Activated T-cell treated with anti-CD3 and anti-CD28 coated beads, Interleukin-2, amount 50 U/mL, for 24 hours (primary cell): ENCODE results near the gene C1QTNF3.
"Not testable (repeated sequence)": the region's sequence is repeated elsewhere in the genome, so short reads cannot be mapped to it uniquely, and the experiment has no call there.

Experiments used
- DNase-seq: peaks from one replicate; pipeline ENCODE4 v3.0.0-alpha.2; 2020
- H3K27ac Mint-ChIP-seq: 2 replicates; pipeline ENCODE4 v1.8.0; 2020; ENCODE audit warnings: mild to moderate bottlenecking, mixed read lengths
- H3K27me3 Mint-ChIP-seq: 2 replicates; pipeline ENCODE4 v1.8.0; 2020; ENCODE audit warnings: mixed read lengths
- H3K36me3 Mint-ChIP-seq: 2 replicates; pipeline ENCODE4 v1.8.0; 2020; ENCODE audit warnings: low read depth, mixed read lengths
- H3K4me1 Mint-ChIP-seq: 2 replicates; pipeline ENCODE4 v1.8.0; 2020; ENCODE audit warnings: low read depth, mixed read lengths
- H3K4me3 Mint-ChIP-seq: 2 replicates; pipeline ENCODE4 v1.8.0; 2020; ENCODE audit warnings: mild to moderate bottlenecking, moderate library complexity, mixed read lengths
- H3K9me3 Mint-ChIP-seq: 2 replicates; pipeline ENCODE4 v1.8.0; 2020; ENCODE audit warnings: mixed read lengths

Gene C1QTNF3

DNA sequence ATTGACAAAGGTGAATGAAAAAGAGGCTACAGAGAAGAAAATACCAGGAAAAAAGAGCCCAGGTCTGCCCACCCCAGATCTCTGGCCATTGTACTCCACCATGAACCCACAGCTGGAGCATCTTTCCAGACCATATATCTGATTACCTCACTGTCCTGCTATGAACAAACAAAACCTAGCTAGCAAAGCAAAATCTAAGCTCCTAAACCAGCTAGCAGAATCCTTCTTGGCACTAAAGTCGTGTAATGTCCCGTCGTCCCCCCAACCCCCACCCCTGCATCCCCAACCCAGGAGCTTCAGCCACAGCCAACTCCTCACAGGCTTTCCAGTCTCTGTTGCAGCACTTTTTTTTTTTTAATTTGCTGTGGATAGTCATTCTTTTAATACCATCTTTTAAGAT lies 2.5 kb downstream of the C1QTNF3 start:
- no peak overlapping the region for H3K27ac Mint-ChIP-seq
- no peaks in the 10 kb centered on the region for H3K9me3 Mint-ChIP-seq
- no peaks in the 10 kb centered on the region for H3K27me3 Mint-ChIP-seq
- no peak for DNase-seq
- no peaks in the 10 kb centered on the region for H3K4me1 Mint-ChIP-seq
- H3K4me3 Mint-ChIP-seq: no peak overlapping the region
- H3K36me3 Mint-ChIP-seq: peaks cover 8% of the 10 kb centered on the region

- DNase-seq: no peak
- H3K27ac Mint-ChIP-seq: no peak overlapping the region
- no peaks in the 10 kb centered on the region for H3K4me1 Mint-ChIP-seq
- H3K4me3 Mint-ChIP-seq: no peak overlapping the region
- H3K27me3 Mint-ChIP-seq: no peaks in the 10 kb centered on the region
- peaks cover 14% of the 10 kb centered on the region for H3K36me3 Mint-ChIP-seq
- H3K9me3 Mint-ChIP-seq: no peaks in the 10 kb centered on the region
Observed at GRCh38 chr5:34039398-34040157, 3.4 kb downstream of the C1QTNF3 start.

DNA sequence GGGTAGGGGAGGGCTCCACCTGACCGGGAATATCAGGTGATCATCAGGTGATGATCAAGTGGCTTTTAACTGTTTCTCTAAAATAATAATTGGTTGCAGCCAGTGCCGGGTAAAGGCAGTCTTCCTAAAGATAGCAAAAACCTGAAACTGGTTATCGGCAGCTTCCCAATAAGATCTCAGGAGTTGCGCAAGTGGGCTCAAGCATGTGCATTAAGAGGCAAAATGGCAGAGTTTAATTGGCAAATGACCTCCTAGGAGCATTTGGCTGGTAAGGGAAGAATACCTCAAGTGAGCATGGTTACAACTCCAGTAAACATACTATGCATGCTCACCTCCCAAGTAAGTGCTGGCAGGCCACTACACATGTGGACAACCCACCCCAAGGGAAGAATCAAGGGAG lies 4.2 kb downstream of the C1QTNF3 start:
- Mint-ChIP-seq H3K27me3 (no peaks in the 10 kb centered on the region), H3K27ac (no peak overlapping the region), H3K4me3 (no peak overlapping the region), H3K36me3 (peaks cover 17% of the 10 kb centered on the region), H3K4me1 (no peaks in the 10 kb centered on the region), H3K9me3 (no peaks in the 10 kb centered on the region)
- no peak for DNase-seq

- no peak overlapping the region for H3K4me3 Mint-ChIP-seq
- no peaks in the 10 kb centered on the region for H3K4me1 Mint-ChIP-seq
- DNase-seq: no peak
- no peak overlapping the region for H3K27ac Mint-ChIP-seq
- H3K9me3 Mint-ChIP-seq: no peaks in the 10 kb centered on the region
- H3K36me3 Mint-ChIP-seq: peaks cover 21% of the 10 kb centered on the region
- H3K27me3 Mint-ChIP-seq: no peaks in the 10 kb centered on the region
Observed at GRCh38 chr5:34038390-34038789, 4.6 kb downstream of the C1QTNF3 start.

GRCh38 chr5:34037726-34038125 lies 5.3 kb downstream of the C1QTNF3 start:
- H3K4me3 Mint-ChIP-seq: no peak overlapping the region
- peaks cover 26% of the 10 kb centered on the region for H3K36me3 Mint-ChIP-seq
- H3K4me1 Mint-ChIP-seq: no peaks in the 10 kb centered on the region
- no peaks in the 10 kb centered on the region for H3K27me3 Mint-ChIP-seq
- H3K9me3 Mint-ChIP-seq: no peaks in the 10 kb centered on the region
- no peak overlapping the region for H3K27ac Mint-ChIP-seq
- no peak for DNase-seq

GRCh38 chr5:34035756-34036155 lies 7.3 kb downstream of the C1QTNF3 start:
- Mint-ChIP-seq H3K9me3 (no peaks in the 10 kb centered on the region), H3K4me1 (no peaks in the 10 kb centered on the region), H3K27ac (no peak overlapping the region), H3K4me3 (no peak overlapping the region), H3K27me3 (no peaks in the 10 kb centered on the region), H3K36me3 (peaks cover 35% of the 10 kb centered on the region)
- no peak for DNase-seq

DNA sequence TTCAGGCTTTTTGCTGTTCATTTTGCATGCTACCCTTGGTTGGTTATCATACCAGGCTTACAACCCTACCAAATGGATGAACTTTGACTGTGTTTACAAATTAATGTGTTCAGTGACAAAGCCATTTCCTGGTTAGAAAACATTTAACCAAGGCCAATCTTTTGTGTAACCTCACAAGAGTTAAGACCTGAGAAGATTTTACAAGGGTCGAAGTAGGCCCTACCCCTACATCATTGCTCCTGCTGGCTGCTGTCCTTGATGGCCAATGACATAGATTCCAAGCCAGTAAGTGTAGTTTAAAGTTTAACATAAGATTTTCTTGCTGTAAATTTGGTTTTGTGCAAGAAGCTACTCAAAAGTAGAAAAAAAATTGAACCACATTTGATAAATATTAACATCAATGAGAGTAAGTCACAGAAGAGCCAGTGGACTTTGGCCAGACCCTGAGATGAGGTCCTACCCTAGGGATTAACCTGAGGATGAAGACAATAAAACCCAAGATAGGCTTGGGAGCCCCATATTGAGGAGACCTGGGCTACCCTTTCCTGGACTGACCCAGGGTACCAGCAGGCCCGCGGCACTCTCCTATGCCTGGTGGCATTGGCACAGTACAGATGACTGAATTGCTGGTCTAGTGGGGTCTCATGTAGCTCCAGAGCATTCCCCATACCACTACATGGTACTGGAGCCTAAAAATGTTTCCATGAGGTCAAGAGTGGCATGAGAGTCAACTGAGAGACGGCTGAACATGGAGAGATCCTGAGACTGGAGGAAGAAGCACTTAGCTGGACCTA lies 8.3 kb downstream of the C1QTNF3 start:
- Mint-ChIP-seq H3K4me1 (no peaks in the 10 kb centered on the region), H3K36me3 (peaks cover 39% of the 10 kb centered on the region), H3K4me3 (no peak overlapping the region), H3K27me3 (no peaks in the 10 kb centered on the region), H3K9me3 (no peaks in the 10 kb centered on the region), H3K27ac (no peak overlapping the region)
- no peak for DNase-seq

- DNase-seq: no peak
- peaks cover 42% of the 10 kb centered on the region for H3K36me3 Mint-ChIP-seq
- H3K4me1 Mint-ChIP-seq: no peaks in the 10 kb centered on the region
- H3K27ac Mint-ChIP-seq: no peak overlapping the region
- no peak overlapping the region for H3K4me3 Mint-ChIP-seq
- H3K9me3 Mint-ChIP-seq: no peaks in the 10 kb centered on the region
- H3K27me3 Mint-ChIP-seq: no peaks in the 10 kb centered on the region
Observed at GRCh38 chr5:34031966-34032365, 11.0 kb downstream of the C1QTNF3 start.

DNA sequence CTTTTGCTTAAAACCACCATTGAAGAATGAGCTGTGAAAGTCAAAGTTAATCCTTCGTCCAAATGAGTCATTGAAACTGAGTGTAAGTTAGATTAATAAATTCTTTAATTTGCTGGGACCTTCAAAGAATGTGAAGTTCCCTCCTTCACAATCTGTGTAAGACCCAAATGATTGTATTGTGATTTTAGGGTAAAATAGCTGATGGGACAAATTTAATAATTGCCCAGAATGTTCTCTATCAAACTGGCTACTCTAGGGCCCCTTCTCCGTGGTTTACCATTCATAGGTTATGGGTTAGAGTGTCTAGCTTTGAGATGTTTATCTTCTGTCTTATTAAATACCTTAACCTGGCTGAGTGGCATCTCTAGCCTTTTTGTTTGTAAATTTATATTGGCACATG lies 11.9 kb downstream of the C1QTNF3 start:
- no peak for DNase-seq
- Mint-ChIP-seq H3K9me3 (no peaks in the 10 kb centered on the region), H3K27me3 (no peaks in the 10 kb centered on the region), H3K4me1 (no peaks in the 10 kb centered on the region), H3K36me3 (peaks cover 44% of the 10 kb centered on the region), H3K4me3 (no peak overlapping the region), H3K27ac (no peak overlapping the region)

DNA sequence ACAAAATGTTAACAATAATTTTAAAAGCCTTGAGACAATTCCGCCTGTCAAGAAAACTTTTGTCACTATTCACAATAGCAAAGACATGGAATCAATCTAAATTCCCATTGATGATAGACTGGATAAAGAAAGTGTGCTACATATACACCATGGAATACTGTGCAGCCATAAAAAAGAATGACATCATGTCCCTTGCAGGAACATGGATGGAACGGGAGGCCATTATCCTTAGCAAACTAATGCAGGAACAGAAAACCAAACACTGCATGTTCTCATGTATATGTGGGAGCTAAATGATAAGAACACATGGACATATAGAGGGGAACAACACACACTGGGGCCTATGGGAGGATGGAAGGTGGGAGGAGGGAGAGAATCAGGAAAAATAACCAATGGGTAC lies 12.4 kb downstream of the C1QTNF3 start:
- H3K4me3 Mint-ChIP-seq, DNase-seq, H3K9me3 Mint-ChIP-seq, H3K27me3 Mint-ChIP-seq, H3K27ac Mint-ChIP-seq, H3K4me1 Mint-ChIP-seq: not testable (repeated sequence)
- H3K36me3 Mint-ChIP-seq: peaks cover 45% of the 10 kb centered on the region

DNA sequence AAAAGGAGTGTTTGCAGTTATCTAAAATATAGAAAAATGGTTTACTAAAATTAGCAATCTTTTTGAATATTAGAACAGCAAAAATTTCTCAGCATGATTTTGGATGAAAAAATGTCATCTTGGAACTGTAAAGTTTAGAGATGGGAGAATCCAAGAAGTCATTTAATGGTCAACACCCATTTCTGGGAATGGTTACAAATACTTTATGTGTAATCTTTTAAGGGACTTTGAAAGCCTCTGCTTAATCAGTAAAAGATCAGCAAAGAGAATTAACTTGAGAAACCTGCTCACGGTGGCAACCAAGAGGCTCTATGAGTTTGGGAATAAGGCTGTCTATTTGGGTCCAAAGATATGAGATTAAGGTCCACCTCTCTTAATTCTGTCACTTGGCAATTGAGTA lies 13.0 kb downstream of the C1QTNF3 start:
- no peaks in the 10 kb centered on the region for H3K4me1 Mint-ChIP-seq
- DNase-seq: no peak
- peaks cover 43% of the 10 kb centered on the region for H3K36me3 Mint-ChIP-seq
- H3K9me3 Mint-ChIP-seq: no peaks in the 10 kb centered on the region
- no peaks in the 10 kb centered on the region for H3K27me3 Mint-ChIP-seq
- no peak overlapping the region for H3K4me3 Mint-ChIP-seq
- no peak overlapping the region for H3K27ac Mint-ChIP-seq

- no peak overlapping the region for H3K27ac Mint-ChIP-seq
- DNase-seq: no peak
- peaks cover 41% of the 10 kb centered on the region for H3K36me3 Mint-ChIP-seq
- no peaks in the 10 kb centered on the region for H3K4me1 Mint-ChIP-seq
- H3K27me3 Mint-ChIP-seq: no peaks in the 10 kb centered on the region
- no peak overlapping the region for H3K4me3 Mint-ChIP-seq
- no peaks in the 10 kb centered on the region for H3K9me3 Mint-ChIP-seq
Observed at GRCh38 chr5:34028349-34028748, 14.7 kb downstream of the C1QTNF3 start.

DNA sequence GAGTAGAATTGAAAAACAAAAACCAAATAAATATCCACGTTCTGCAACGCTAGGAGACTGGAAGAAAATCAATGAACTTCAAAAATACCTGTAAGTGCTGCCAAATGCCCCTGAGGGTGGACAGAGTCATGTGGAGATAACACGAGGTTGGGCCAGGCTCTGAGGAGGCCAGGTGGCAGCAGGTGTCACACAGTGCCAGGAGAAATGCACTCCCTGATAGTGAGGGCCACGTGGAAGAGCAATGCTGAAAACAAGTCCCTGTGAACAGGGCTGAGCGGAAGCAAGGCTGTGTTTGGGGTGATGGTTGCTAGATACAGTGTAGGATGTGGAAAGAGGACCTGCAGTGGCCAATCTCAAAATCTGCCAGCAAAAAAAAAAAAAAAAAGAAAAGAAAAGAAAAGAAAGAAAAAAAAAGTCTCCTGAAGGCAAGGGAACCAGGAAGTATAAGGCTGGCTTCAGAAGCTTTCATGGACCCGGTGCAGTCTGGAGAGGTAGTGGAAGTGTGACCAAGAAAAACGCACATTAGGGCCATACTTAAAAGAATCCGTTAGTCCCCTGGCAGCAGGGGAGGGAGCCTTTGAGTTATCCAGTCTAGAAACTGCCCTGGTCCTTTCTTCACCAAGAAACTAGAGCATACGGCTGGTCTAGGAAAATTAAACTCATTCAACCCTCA lies 16.8 kb downstream of the C1QTNF3 start:
- Mint-ChIP-seq H3K36me3 (peaks cover 37% of the 10 kb centered on the region), H3K4me3 (no peak overlapping the region), H3K4me1 (peaks cover 17% of the 10 kb centered on the region), H3K9me3 (no peaks in the 10 kb centered on the region), H3K27ac (no peak overlapping the region), H3K27me3 (no peaks in the 10 kb centered on the region)
- DNase-seq: no peak

DNA sequence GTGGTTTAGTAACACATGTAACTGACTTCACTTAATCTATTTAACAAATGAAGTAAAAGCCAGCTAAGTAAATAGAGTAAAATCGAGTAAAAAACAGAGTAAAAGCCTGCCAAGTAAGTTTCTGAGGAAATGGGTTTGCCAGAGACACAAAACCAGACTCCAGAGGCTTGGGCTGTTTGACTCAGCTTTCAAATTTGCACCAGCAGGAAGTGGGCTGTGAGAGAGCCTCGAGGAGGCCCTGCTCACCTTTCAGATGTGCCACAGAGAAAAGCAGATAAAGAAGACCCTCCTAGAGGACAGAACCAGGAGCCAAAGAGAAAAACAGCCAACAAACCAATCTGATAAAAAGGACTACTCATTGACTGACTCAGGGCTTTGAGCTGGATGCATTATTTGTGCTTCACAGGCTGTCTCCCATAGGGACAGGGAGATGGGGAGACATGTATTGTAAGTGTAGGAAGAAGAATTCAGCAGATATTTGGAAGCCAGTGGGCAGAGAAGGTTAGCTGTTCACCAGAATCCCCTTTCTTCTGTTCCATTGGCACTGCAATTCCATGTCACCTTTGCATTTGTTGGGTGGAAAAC lies 20.8 kb downstream of the C1QTNF3 start:
- H3K27ac Mint-ChIP-seq: peak overlapping the region; percentile 76
- peaks cover 22% of the 10 kb centered on the region for H3K4me1 Mint-ChIP-seq
- H3K9me3 Mint-ChIP-seq: no peaks in the 10 kb centered on the region
- H3K27me3 Mint-ChIP-seq: no peaks in the 10 kb centered on the region
- H3K36me3 Mint-ChIP-seq: peaks cover 50% of the 10 kb centered on the region
- peak; percentile 37 for DNase-seq
- peak overlapping the region; percentile 4 for H3K4me3 Mint-ChIP-seq
